HFFc6 (cell line): ENCODE measurements around the gene CRISPLD2. TPM values are rescaled to one million over a fixed set of nuclear protein-coding genes. Genes with fewer than 3 reads are reported as not detected.

Source experiments
- DNase-seq: peaks from one replicate; pipeline ENCODE4 v3.0.0-alpha.2; 2018
- H3K27ac Mint-ChIP-seq: 2 replicates; pipeline ENCODE4 v1.8.0; 2020; ENCODE audit warnings: mild to moderate bottlenecking, mixed read lengths
- H3K27me3 Mint-ChIP-seq: 2 replicates; pipeline ENCODE4 v1.8.0; 2021; ENCODE audit warnings: mild to moderate bottlenecking, moderate library complexity, mixed read lengths; ENCODE audit not compliant: insufficient read depth
- H3K36me3 Mint-ChIP-seq: 2 replicates; pipeline ENCODE4 v1.8.0; 2021; ENCODE audit warnings: low read depth, mixed read lengths
- H3K4me1 Mint-ChIP-seq: 2 replicates; pipeline ENCODE4 v1.8.0; 2020; ENCODE audit warnings: low read depth, mixed read lengths
- H3K4me3 Mint-ChIP-seq: 2 replicates; pipeline ENCODE4 v1.8.0; 2020; ENCODE audit warnings: mild to moderate bottlenecking, moderate library complexity, mixed read lengths
- H3K9me3 Mint-ChIP-seq: 2 replicates; pipeline ENCODE4 v1.8.0; 2020; ENCODE audit warnings: mild to moderate bottlenecking, mixed read lengths
- total RNA-seq, 6 experiments: library from RNA; stranded (reverse); fragmentation: NEBNext Ultra II Directional; extraction: Animal tissue kit (Norgen Biotek cat#: 25700); gene quantifications; 2 replicates in 1 of 6; 3 replicates in 5 of 6; pipeline ENCODE4 v1.2.3, GENCODE V29; 2021
- TF ChIP-seq, protein P1 (sequence below): fragments of 200-600 bp; sonication (generic); IDR thresholded peaks from 2 replicates; pipeline ENCODE4 v1.5.0; 2021; ENCODE audit warnings: antibody characterized with exemption, mild to moderate bottlenecking

The CRISPLD2 gene
- total RNA-seq, 6 experiments from 2014 or later: 12.2 to 15.5 (median 13.6) TPM

DNA sequence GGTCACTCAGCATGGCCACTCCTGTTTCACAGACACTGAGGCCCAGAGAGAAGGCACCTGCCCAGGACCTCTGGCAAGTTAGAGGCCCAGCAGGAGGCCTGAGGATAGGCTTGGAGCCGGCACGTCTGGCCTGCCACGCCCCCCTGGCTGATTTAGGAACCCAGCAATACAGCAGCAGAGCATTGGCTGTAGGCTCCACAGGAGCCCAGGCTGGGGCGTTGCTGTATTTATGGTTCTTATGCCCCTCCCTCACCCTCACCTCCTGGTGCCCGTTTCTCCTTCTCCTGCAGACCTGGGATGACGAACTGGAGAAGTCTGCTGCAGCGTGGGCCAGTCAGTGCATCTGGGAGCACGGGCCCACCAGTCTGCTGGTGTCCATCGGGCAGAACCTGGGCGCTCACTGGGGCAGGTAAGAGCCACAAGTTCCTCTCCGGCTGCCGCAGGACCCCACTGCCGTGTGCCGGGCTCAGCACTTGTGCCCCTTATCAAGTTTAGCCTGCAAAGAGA, 25.8 kb downstream of the CRISPLD2 start:
- H3K4me3 Mint-ChIP-seq: no peak overlapping the region
- H3K9me3 Mint-ChIP-seq: peaks cover 3% of the 10 kb centered on the region; the same call in 1 of the 2 replicates
- TF ChIP-seq, protein P1, sequence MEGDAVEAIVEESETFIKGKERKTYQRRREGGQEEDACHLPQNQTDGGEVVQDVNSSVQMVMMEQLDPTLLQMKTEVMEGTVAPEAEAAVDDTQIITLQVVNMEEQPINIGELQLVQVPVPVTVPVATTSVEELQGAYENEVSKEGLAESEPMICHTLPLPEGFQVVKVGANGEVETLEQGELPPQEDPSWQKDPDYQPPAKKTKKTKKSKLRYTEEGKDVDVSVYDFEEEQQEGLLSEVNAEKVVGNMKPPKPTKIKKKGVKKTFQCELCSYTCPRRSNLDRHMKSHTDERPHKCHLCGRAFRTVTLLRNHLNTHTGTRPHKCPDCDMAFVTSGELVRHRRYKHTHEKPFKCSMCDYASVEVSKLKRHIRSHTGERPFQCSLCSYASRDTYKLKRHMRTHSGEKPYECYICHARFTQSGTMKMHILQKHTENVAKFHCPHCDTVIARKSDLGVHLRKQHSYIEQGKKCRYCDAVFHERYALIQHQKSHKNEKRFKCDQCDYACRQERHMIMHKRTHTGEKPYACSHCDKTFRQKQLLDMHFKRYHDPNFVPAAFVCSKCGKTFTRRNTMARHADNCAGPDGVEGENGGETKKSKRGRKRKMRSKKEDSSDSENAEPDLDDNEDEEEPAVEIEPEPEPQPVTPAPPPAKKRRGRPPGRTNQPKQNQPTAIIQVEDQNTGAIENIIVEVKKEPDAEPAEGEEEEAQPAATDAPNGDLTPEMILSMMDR: no peak
- peaks cover 15% of the 10 kb centered on the region for H3K36me3 Mint-ChIP-seq
- no peak for DNase-seq
- peaks cover 2% of the 10 kb centered on the region for H3K27me3 Mint-ChIP-seq
- H3K27ac Mint-ChIP-seq: no peak overlapping the region
- peaks cover 2% of the 10 kb centered on the region for H3K4me1 Mint-ChIP-seq

DNA sequence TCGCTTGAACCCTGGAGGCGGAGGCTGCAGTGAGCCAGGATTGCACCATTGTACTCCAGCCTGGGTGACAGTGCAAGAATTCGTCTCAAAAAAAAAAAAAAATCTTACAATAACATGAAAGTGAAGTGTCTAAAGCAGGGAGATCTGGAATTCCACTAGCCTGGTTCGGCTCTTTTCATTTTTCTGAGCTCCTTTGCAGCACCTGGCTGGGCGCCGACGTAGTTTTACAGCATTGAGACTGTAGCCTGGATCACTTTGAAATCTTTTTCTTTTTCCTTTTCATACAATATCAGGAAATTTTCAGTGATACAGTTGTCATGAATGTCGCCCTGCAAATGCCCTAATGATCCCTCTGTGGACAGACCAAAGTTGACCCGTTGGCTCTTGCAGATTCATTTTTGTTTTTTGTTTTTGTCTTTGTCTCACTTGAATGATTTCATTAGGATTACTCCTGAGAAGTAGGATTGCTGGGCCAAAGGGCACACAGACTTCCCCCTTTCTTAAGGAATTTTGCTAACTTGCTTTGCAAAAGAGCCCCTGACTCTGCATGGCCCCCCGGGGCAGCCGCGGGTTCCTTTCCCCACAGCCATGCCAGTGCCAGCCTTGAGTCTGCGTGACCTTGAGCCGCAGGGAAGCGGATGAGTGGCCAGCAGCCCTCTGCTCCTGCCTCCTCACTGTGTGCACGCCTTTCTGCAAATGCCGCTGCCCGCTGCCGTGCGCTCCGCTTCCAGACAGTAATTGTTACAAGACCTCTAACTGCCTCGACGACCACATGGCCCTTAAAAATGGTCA, 28.0 kb downstream of the CRISPLD2 start:
- H3K4me1 Mint-ChIP-seq: peaks cover 22% of the 10 kb centered on the region
- TF ChIP-seq, protein P1: no peak
- H3K27ac Mint-ChIP-seq: no peak overlapping the region
- H3K4me3 Mint-ChIP-seq: no peak overlapping the region
- H3K9me3 Mint-ChIP-seq: peaks cover 8% of the 10 kb centered on the region
- DNase-seq: no peak
- peaks cover 13% of the 10 kb centered on the region for H3K36me3 Mint-ChIP-seq
- H3K27me3 Mint-ChIP-seq: peaks cover 7% of the 10 kb centered on the region

DNA sequence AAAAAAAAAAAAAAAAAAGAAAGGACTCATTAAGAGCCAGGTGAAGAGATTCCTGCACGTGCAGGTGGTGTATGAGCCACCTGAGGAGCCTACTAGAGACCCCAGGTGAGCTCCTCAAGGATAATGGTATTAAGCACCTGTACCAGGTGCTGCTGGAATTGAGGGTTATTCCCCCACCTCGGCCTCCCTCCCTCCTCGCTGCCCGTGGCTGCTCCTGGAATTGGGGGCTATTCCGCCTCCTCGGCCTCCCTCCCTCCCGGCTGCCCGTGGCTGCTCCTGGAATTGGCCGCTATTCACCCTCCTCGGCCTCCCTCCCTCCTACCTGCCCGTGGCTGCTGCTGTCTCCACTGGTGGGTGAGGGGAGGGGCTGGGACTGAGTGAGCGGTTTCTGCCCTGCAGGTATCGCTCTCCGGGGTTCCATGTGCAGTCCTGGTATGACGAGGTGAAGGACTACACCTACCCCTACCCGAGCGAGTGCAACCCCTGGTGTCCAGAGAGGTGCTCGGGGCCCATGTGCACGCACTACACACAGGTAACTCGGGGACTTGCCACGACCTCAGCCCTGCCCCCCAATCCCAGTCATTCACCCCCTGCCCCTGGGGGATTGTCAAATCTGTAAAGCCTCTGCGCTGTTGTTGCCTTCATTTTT, 29.3 kb downstream of the CRISPLD2 start:
- peaks cover 22% of the 10 kb centered on the region for H3K4me1 Mint-ChIP-seq
- peaks cover 9% of the 10 kb centered on the region for H3K27me3 Mint-ChIP-seq
- no peak overlapping the region for H3K4me3 Mint-ChIP-seq
- peaks cover 13% of the 10 kb centered on the region for H3K36me3 Mint-ChIP-seq
- TF ChIP-seq, protein P1: no peak
- no peak overlapping the region for H3K27ac Mint-ChIP-seq
- H3K9me3 Mint-ChIP-seq: peaks cover 8% of the 10 kb centered on the region
- DNase-seq: no peak

DNA sequence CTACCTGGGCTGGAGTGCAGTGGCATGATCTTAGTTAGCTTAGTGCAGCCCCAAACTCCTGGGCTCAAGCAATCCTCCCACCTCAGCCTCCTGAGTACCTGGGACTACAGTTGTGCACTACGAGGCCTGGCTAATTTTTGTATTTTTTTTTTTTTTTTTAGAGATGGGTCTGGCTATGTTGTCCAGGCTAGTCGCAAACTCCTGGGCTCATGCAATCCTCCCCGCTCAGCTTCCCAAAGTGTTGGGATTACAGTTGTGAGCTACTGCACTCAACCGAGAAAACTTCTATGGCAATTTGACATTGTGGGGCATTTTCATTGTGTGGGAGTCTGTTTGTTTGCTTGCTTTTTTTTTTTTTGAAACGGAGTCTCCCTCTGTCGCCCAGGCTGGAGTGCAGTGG, 30.0 kb downstream of the CRISPLD2 start:
- no peak for DNase-seq
- H3K27me3 Mint-ChIP-seq: peaks cover 11% of the 10 kb centered on the region
- peaks cover 8% of the 10 kb centered on the region for H3K9me3 Mint-ChIP-seq
- H3K4me1 Mint-ChIP-seq: peaks cover 22% of the 10 kb centered on the region
- H3K36me3 Mint-ChIP-seq: peaks cover 13% of the 10 kb centered on the region
- TF ChIP-seq, protein P1: no peak
- H3K4me3 Mint-ChIP-seq: no peak overlapping the region
- H3K27ac Mint-ChIP-seq: no peak overlapping the region

DNA sequence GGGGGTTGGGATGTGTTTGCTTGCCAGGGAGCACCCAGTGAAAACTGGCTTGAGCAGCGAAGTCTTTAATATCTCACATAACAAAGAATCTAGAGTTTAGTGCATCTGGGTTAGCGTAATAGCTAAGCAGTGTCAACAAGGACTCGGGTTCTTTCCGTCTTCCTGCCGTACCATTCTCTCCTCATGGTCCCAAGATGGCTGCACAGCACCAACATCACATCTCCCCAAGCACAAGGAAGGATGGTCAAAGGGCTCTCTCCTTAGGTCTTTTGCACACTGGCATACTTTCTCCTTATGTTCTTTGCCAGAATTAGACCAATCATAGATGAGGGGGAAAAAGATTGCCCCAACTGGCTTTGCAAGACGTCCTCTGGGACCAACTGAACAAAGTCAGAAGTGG, 30.9 kb downstream of the CRISPLD2 start:
- Mint-ChIP-seq H3K9me3 (peaks cover 8% of the 10 kb centered on the region), H3K4me1 (peaks cover 22% of the 10 kb centered on the region)

More for the DNA sequence above, 30.9 kb downstream of the CRISPLD2 start:
- peaks cover 11% of the 10 kb centered on the region for H3K27me3 Mint-ChIP-seq
- TF ChIP-seq, protein P1: no peak
- peak overlapping the region; percentile 81 for H3K27ac Mint-ChIP-seq
- no peak overlapping the region for H3K4me3 Mint-ChIP-seq
- no peak for DNase-seq
- peaks cover 18% of the 10 kb centered on the region for H3K36me3 Mint-ChIP-seq
